ENCODE results near the gene PIK3R3.

PIK3R3 gene

GRCh38 chr1:46013581-46013980 is 118.8 kb downstream of the PIK3R3 start:
- Histone ChIP-seq H2BK120ac (ENCODE audit: low read depth, low read length) (no peak overlapping the region), H2BK15ac (ENCODE audit: low read depth, poor library complexity, severe bottlenecking) (no peak overlapping the region), H3K4me3 (ENCODE audit: insufficient read depth in 1 of 2, low read depth in 1 of 2, low read length in 2 of 2) (no peak overlapping the region), H3K9me3 (ENCODE audit: control insufficient read depth, low read length) (no peaks in the 10 kb centered on the region), H3K23ac (ENCODE audit: low read length in 2 of 2) (no peak overlapping the region), H3K18ac (ENCODE audit: low read depth in 1 of 2, low read length in 2 of 2) (no peak overlapping the region), H3K4ac (ENCODE audit: low read depth in 1 of 2, low read length in 2 of 2) (no peak overlapping the region), H3K4me2 (ENCODE audit: low read length, poor library complexity, severe bottlenecking) (no peak overlapping the region), H3K36me3 (ENCODE audit: control insufficient read depth in 1 of 2, insufficient read depth in 2 of 2, low read depth in 1 of 2, low read length in 2 of 2) (peaks cover 8 to 44% of the 10 kb centered on the region in 2 experiments), H3K27ac (ENCODE audit: low read length, poor library complexity, severe bottlenecking) (no peak overlapping the region), H4K8ac (ENCODE audit: low read length) (no peak overlapping the region), H2AK5ac (ENCODE audit: low read length, severe bottlenecking) (no peak overlapping the region), H4K91ac (ENCODE audit: low read length) (no peak overlapping the region), H2BK12ac (ENCODE audit: low read length in 2 of 2) (no peak overlapping the region), H2AFZ (ENCODE audit: low read depth, low read length) (no peak overlapping the region), H3K4me1 (ENCODE audit: control insufficient read depth, insufficient read depth, low read depth, low read length) (no peaks in the 10 kb centered on the region), H3K14ac (ENCODE audit: low read length in 2 of 2) (no peak overlapping the region), H3K9ac (ENCODE audit: low read length) (no peak overlapping the region), H3K27me3 (ENCODE audit: control insufficient read depth in 1 of 2, insufficient read depth in 1 of 2, low read length in 2 of 2) (no peaks in the 10 kb centered on the region), H2BK5ac (ENCODE audit: low read depth, low read length, poor library complexity, severe bottlenecking) (no peak overlapping the region), H3K79me1 (replicated peaks; ENCODE audit: low read length, poor library complexity, severe bottlenecking) (no peaks in the 10 kb centered on the region)
- no peak for DNase-seq
- WGBS: 100% methylated on average over 2 of the region's 3 CpGs

- no peak overlapping the region for H2AK5ac ChIP-seq (ENCODE audit: low read length, severe bottlenecking)
- no peak overlapping the region for H3K9ac ChIP-seq (ENCODE audit: low read length)
- H3K79me1 ChIP-seq (replicated peaks; ENCODE audit: low read length, poor library complexity, severe bottlenecking): no peaks in the 10 kb centered on the region
- no peak overlapping the region for H2BK5ac ChIP-seq (ENCODE audit: low read depth, low read length, poor library complexity, severe bottlenecking)
- H4K8ac ChIP-seq (ENCODE audit: low read length): no peak overlapping the region
- no peak overlapping the region for H2AFZ ChIP-seq (ENCODE audit: low read depth, low read length)
- H2BK120ac ChIP-seq (ENCODE audit: low read depth, low read length): no peak overlapping the region
- no peak overlapping the region for H3K4me2 ChIP-seq (ENCODE audit: low read length, poor library complexity, severe bottlenecking)
- H3K23ac ChIP-seq (ENCODE audit: low read length in 2 of 2): no peak overlapping the region
- H4K91ac ChIP-seq (ENCODE audit: low read length): no peak overlapping the region
- no peak for DNase-seq
- H3K4me3 ChIP-seq (ENCODE audit: insufficient read depth in 1 of 2, low read depth in 1 of 2, low read length in 2 of 2): no peak overlapping the region
- H3K4ac ChIP-seq (ENCODE audit: low read depth in 1 of 2, low read length in 2 of 2): no peak overlapping the region
- H3K27me3 ChIP-seq (ENCODE audit: control insufficient read depth in 1 of 2, insufficient read depth in 1 of 2, low read length in 2 of 2): no peaks in the 10 kb centered on the region
- no peak overlapping the region for H2BK12ac ChIP-seq (ENCODE audit: low read length in 2 of 2)
- no peak overlapping the region for H3K27ac ChIP-seq (ENCODE audit: low read length, poor library complexity, severe bottlenecking)
- H3K18ac ChIP-seq (ENCODE audit: low read depth in 1 of 2, low read length in 2 of 2): no peak overlapping the region
- no peak overlapping the region for H2BK15ac ChIP-seq (ENCODE audit: low read depth, poor library complexity, severe bottlenecking)
- no peaks in the 10 kb centered on the region for H3K4me1 ChIP-seq (ENCODE audit: control insufficient read depth, insufficient read depth, low read depth, low read length)
- H3K14ac ChIP-seq (ENCODE audit: low read length in 2 of 2): no peak overlapping the region
- H3K9me3 ChIP-seq (ENCODE audit: control insufficient read depth, low read length): no peaks in the 10 kb centered on the region
- peaks cover 9 to 58% of the 10 kb centered on the region in 2 experiments for H3K36me3 ChIP-seq (ENCODE audit: control insufficient read depth in 1 of 2, insufficient read depth in 2 of 2, low read depth in 1 of 2, low read length in 2 of 2)
- 100% methylated on average over 1 of the region's 1 CpG for WGBS
Measured at GRCh38 chr1:46012236-46012635, 120.2 kb downstream of the PIK3R3 start.

- Histone ChIP-seq H2BK5ac (ENCODE audit: low read depth, low read length, poor library complexity, severe bottlenecking) (no peak overlapping the region), H3K4me1 (ENCODE audit: control insufficient read depth, insufficient read depth, low read depth, low read length) (no peaks in the 10 kb centered on the region), H3K4me3 (ENCODE audit: insufficient read depth in 1 of 2, low read depth in 1 of 2, low read length in 2 of 2) (no peak overlapping the region), H3K9ac (ENCODE audit: low read length) (no peak overlapping the region), H2BK120ac (ENCODE audit: low read depth, low read length) (no peak overlapping the region), H3K36me3 (ENCODE audit: control insufficient read depth in 1 of 2, insufficient read depth in 2 of 2, low read depth in 1 of 2, low read length in 2 of 2) (peaks cover 13 to 68% of the 10 kb centered on the region in 2 experiments), H4K91ac (ENCODE audit: low read length) (no peak overlapping the region), H3K79me1 (replicated peaks; ENCODE audit: low read length, poor library complexity, severe bottlenecking) (no peaks in the 10 kb centered on the region), H2BK15ac (ENCODE audit: low read depth, poor library complexity, severe bottlenecking) (no peak overlapping the region), H3K23ac (ENCODE audit: low read length in 2 of 2) (no peak overlapping the region), H3K9me3 (ENCODE audit: control insufficient read depth, low read length) (no peaks in the 10 kb centered on the region), H2AK5ac (ENCODE audit: low read length, severe bottlenecking) (no peak overlapping the region), H4K8ac (ENCODE audit: low read length) (no peak overlapping the region), H3K27me3 (ENCODE audit: control insufficient read depth in 1 of 2, insufficient read depth in 1 of 2, low read length in 2 of 2) (no peaks in the 10 kb centered on the region), H3K4me2 (ENCODE audit: low read length, poor library complexity, severe bottlenecking) (no peak overlapping the region), H3K18ac (ENCODE audit: low read depth in 1 of 2, low read length in 2 of 2) (no peak overlapping the region), H3K4ac (ENCODE audit: low read depth in 1 of 2, low read length in 2 of 2) (no peak overlapping the region), H3K14ac (ENCODE audit: low read length in 2 of 2) (no peak overlapping the region), H2AFZ (ENCODE audit: low read depth, low read length) (no peak overlapping the region), H3K27ac (ENCODE audit: low read length, poor library complexity, severe bottlenecking) (no peak overlapping the region), H2BK12ac (ENCODE audit: low read length in 2 of 2) (no peak overlapping the region)
- DNase-seq: no peak
- WGBS: 95% methylated on average over 7 of the region's 7 CpGs
Measured at GRCh38 chr1:46011121-46011695, 121.2 kb downstream of the PIK3R3 start.

- H3K14ac ChIP-seq (ENCODE audit: low read length in 2 of 2): no peak overlapping the region
- 97% methylated on average over 3 of the region's 6 CpGs for whole genome bisulfite sequencing
Measured at GRCh38 chr1:46010611-46011010, 121.8 kb downstream of the PIK3R3 start.

More at GRCh38 chr1:46010611-46011010, 121.8 kb downstream of the PIK3R3 start:
- H2BK5ac ChIP-seq (ENCODE audit: low read depth, low read length, poor library complexity, severe bottlenecking): no peak overlapping the region
- no peak overlapping the region for H2AK5ac ChIP-seq (ENCODE audit: low read length, severe bottlenecking)
- H4K91ac ChIP-seq (ENCODE audit: low read length): no peak overlapping the region
- no peak overlapping the region for H3K23ac ChIP-seq (ENCODE audit: low read length in 2 of 2)
- no peak overlapping the region for H2AFZ ChIP-seq (ENCODE audit: low read depth, low read length)
- H3K9ac ChIP-seq (ENCODE audit: low read length): no peak overlapping the region
- H2BK120ac ChIP-seq (ENCODE audit: low read depth, low read length): no peak overlapping the region
- H2BK15ac ChIP-seq (ENCODE audit: low read depth, poor library complexity, severe bottlenecking): no peak overlapping the region
- no peak overlapping the region for H3K18ac ChIP-seq (ENCODE audit: low read depth in 1 of 2, low read length in 2 of 2)
- H3K4ac ChIP-seq (ENCODE audit: low read depth in 1 of 2, low read length in 2 of 2): no peak overlapping the region
- H3K27me3 ChIP-seq (ENCODE audit: control insufficient read depth in 1 of 2, insufficient read depth in 1 of 2, low read length in 2 of 2): no peaks in the 10 kb centered on the region
- no peak overlapping the region for H3K4me3 ChIP-seq (ENCODE audit: insufficient read depth in 1 of 2, low read depth in 1 of 2, low read length in 2 of 2)
- no peaks in the 10 kb centered on the region for H3K4me1 ChIP-seq (ENCODE audit: control insufficient read depth, insufficient read depth, low read depth, low read length)
- H4K8ac ChIP-seq (ENCODE audit: low read length): no peak overlapping the region
- H3K27ac ChIP-seq (ENCODE audit: low read length, poor library complexity, severe bottlenecking): no peak overlapping the region
- no peak overlapping the region for H2BK12ac ChIP-seq (ENCODE audit: low read length in 2 of 2)
- DNase-seq: no peak
- no peak overlapping the region for H3K4me2 ChIP-seq (ENCODE audit: low read length, poor library complexity, severe bottlenecking)
- H3K79me1 ChIP-seq (replicated peaks; ENCODE audit: low read length, poor library complexity, severe bottlenecking): no peaks in the 10 kb centered on the region
- no peaks in the 10 kb centered on the region for H3K9me3 ChIP-seq (ENCODE audit: control insufficient read depth, low read length)
- H3K36me3 ChIP-seq (ENCODE audit: control insufficient read depth in 1 of 2, insufficient read depth in 2 of 2, low read depth in 1 of 2, low read length in 2 of 2): peaks cover 15 to 72% of the 10 kb centered on the region in 2 experiments

All from mesenchymal stem cell (in vitro differentiated cells and primary cell).